ENCODE data around the gene CRYGC. TPM values are rescaled to one million over a fixed set of nuclear protein-coding genes. Genes with fewer than 3 reads are reported as not detected.

CRYGC gene
- total and polyA plus RNA-seq, 2 of the 13 experiments (the other 11 are each of a cell fraction or from before 2014, with no cell fraction given): 0.20 to 0.27 TPM

DNA sequence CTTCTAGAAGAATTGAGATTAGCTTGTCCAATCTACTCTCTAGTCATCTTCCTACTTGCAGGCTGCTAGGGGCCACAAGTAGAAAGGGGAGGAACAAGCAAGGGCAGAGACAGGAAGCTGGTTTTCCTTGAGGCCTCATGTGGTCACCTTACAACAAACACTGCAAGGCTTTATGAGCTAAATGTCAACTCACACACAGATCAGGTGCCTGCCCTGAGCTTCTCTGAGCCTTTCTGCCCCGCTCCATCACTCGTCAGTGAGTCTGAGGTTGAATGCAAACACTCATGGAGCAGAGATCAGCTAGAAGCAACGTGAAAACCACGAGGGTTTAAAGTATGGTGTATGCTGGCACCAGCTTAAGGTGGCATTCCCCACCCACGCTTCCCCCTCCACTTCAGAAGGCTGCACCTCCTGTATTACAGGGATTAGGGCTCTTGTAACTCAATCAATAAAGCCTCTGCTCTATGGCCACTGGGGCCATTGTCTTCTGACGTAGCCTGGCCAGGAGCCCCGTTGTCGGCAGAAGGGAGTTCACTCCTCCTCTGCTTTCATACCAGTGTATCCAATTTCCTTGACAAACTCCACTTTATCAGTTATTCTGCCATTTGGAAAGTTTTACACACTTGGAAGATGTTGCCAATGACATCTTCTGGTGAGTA lies 5.4 kb upstream of the CRYGC start (continued):
- TF ChIP-seq ELF4 (CRISPR knock-in tag; IDR thresholded peaks at IDR 0.05; ENCODE audit: borderline replicate concordance) (no peak), ZNF331 (CRISPR knock-in tag; IDR thresholded peaks at IDR 0.05) (0 out of 2 replicates have a peak, but pooled peaks have one; percentile 16), ZNF513 (CRISPR knock-in tag; conservative IDR thresholded peaks at IDR 0.05) (no peak), HNF4A (CRISPR knock-in tag; IDR thresholded peaks at IDR 0.05) (peak; percentile 70), SOX13 (IDR thresholded peaks at IDR 0.05) (no peak), SOX13 (CRISPR knock-in tag; conservative IDR thresholded peaks at IDR 0.05 in 1 of 2, IDR thresholded peaks at IDR 0.05 in 1 of 2) (peak in 1 of 2 experiments; percentile 8; a peak in 1 of 4 replicates), NCOR1 (IDR thresholded peaks at IDR 0.05; ENCODE audit: borderline replicate concordance, low read length) (no peak), TRAFD1 (CRISPR knock-in tag; IDR thresholded peaks at IDR 0.05; ENCODE audit: borderline replicate concordance) (no peak), ZNF20 (CRISPR knock-in tag; IDR thresholded peaks at IDR 0.05) (no peak), HHEX (CRISPR knock-in tag; IDR thresholded peaks at IDR 0.05) (no peak), HOXA3 (CRISPR knock-in tag; IDR thresholded peaks at IDR 0.05) (no peak), ZBTB7A (CRISPR knock-in tag; IDR thresholded peaks at IDR 0.05) (no peak), YEATS4 (CRISPR knock-in tag; IDR thresholded peaks at IDR 0.05; ENCODE audit: borderline replicate concordance) (no peak), LCORL (IDR thresholded peaks at IDR 0.05) (no peak), LCORL (CRISPR knock-in tag; IDR thresholded peaks at IDR 0.05) (peak; percentile 27; the same call in 1 of the 2 replicates), THAP11 (CRISPR knock-in tag; IDR thresholded peaks at IDR 0.05) (peak; percentile 18; the same call in 1 of the 2 replicates), ZNF441 (CRISPR knock-in tag; IDR thresholded peaks at IDR 0.05; ENCODE audit: borderline replicate concordance) (0 out of 2 replicates have a peak, but pooled peaks have one; percentile 26), NFRKB (IDR thresholded peaks at IDR 0.05) (no peak), ZNF550 (CRISPR knock-in tag; IDR thresholded peaks at IDR 0.05; ENCODE audit: borderline replicate concordance) (no peak), NR2C2 (CRISPR knock-in tag; IDR thresholded peaks at IDR 0.05; ENCODE audit: borderline replicate concordance) (0 out of 2 replicates have a peak, but pooled peaks have one; percentile 8), EP300 (IDR thresholded peaks at IDR 0.05; ENCODE audit: low read depth in 2 of 2, low read length in 2 of 2) (peak in 1 of 2 experiments; percentile 46; a peak in 1 of 4 replicates), EP300 (CRISPR knock-in tag; IDR thresholded peaks at IDR 0.05; ENCODE audit: borderline replicate concordance) (no peak)
- TF ChIP-seq, protein P1, sequence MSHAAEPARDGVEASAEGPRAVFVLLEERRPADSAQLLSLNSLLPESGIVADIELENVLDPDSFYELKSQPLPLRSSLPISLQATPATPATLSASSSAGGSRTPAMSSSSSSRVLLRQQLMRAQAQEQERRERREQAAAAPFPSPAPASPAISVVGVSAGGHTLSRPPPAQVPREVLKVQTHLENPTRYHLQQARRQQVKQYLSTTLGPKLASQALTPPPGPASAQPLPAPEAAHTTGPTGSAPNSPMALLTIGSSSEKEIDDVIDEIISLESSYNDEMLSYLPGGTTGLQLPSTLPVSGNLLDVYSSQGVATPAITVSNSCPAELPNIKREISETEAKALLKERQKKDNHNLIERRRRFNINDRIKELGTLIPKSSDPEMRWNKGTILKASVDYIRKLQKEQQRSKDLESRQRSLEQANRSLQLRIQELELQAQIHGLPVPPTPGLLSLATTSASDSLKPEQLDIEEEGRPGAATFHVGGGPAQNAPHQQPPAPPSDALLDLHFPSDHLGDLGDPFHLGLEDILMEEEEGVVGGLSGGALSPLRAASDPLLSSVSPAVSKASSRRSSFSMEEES (CRISPR knock-in tag; IDR thresholded peaks at IDR 0.05): peak; percentile 61; the same call in 1 of the 2 replicates
- TF ChIP-seq, protein P2, sequence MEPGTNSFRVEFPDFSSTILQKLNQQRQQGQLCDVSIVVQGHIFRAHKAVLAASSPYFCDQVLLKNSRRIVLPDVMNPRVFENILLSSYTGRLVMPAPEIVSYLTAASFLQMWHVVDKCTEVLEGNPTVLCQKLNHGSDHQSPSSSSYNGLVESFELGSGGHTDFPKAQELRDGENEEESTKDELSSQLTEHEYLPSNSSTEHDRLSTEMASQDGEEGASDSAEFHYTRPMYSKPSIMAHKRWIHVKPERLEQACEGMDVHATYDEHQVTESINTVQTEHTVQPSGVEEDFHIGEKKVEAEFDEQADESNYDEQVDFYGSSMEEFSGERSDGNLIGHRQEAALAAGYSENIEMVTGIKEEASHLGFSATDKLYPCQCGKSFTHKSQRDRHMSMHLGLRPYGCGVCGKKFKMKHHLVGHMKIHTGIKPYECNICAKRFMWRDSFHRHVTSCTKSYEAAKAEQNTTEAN (CRISPR knock-in tag; conservative IDR thresholded peaks at IDR 0.05): no peak
- TF ChIP-seq, protein P3, sequence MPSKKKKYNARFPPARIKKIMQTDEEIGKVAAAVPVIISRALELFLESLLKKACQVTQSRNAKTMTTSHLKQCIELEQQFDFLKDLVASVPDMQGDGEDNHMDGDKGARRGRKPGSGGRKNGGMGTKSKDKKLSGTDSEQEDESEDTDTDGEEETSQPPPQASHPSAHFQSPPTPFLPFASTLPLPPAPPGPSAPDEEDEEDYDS (CRISPR knock-in tag; IDR thresholded peaks at IDR 0.05): peak; percentile 16; the same call in 1 of the 2 replicates

Measured in HepG2 (cell line).